ENCODE measurements around the gene MOB4.

DNA sequence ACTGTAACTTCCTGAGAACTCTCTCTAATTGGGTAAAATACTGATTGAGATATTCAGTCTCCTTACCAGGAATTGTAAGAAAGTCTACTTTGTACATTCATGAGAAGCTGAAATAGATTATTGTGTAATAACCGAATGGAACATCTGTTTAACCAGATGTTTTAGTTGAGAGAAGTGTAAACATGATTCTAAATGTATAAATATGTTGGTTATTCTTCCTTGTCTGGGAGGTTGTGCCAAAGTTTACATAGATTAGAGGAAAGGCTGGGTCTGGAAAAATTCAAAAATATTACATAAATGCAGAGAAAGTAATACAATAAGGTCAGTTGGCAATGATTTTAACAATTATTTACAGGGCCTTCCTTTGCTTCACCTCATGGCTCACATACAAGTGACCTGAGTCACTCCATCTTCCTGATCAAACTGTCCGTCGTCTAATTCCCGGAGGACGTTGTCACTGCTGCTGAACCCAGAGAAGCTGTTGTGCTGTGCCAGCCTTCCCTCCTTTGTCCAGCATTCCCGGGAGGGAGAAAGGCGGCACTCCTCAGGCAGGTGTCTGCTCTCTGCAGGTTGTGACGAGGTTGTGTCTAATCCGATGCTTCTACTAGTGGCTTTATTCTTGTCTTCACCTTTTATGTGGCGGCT is 55.9 kb downstream of the MOB4 start:
- TF ChIP-seq EZH2phosphoT487 (IDR thresholded peaks at IDR 0.05; ENCODE audit: borderline replicate concordance), result no peak
- TF ChIP-seq, protein P1, sequence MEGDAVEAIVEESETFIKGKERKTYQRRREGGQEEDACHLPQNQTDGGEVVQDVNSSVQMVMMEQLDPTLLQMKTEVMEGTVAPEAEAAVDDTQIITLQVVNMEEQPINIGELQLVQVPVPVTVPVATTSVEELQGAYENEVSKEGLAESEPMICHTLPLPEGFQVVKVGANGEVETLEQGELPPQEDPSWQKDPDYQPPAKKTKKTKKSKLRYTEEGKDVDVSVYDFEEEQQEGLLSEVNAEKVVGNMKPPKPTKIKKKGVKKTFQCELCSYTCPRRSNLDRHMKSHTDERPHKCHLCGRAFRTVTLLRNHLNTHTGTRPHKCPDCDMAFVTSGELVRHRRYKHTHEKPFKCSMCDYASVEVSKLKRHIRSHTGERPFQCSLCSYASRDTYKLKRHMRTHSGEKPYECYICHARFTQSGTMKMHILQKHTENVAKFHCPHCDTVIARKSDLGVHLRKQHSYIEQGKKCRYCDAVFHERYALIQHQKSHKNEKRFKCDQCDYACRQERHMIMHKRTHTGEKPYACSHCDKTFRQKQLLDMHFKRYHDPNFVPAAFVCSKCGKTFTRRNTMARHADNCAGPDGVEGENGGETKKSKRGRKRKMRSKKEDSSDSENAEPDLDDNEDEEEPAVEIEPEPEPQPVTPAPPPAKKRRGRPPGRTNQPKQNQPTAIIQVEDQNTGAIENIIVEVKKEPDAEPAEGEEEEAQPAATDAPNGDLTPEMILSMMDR (conservative IDR thresholded peaks at IDR 0.05; ENCODE audit: low read length), result no peak

Measured in Loucy (cell line).